OCI-LY3 (cell line): ENCODE data around the gene PARD3B.

Experiments
- EZH2phosphoT487 ChIP-seq: fragments of 200-600 bp; shearing (Covaris generic); IDR thresholded peaks from 2 replicates; pipeline ENCODE4 v1.6.1; 2018; ENCODE audit warnings: antibody characterized with exemption, mixed run types, low read depth
- TF ChIP-seq, protein P1 (sequence below): fragments of 200-600, 300-600 bp; sonication (generic); IDR thresholded peaks from 2 replicates; pipeline ENCODE4 v1.5.1; 2014; ENCODE audit warnings: antibody characterized with exemption, low read length, low read depth

DNA sequence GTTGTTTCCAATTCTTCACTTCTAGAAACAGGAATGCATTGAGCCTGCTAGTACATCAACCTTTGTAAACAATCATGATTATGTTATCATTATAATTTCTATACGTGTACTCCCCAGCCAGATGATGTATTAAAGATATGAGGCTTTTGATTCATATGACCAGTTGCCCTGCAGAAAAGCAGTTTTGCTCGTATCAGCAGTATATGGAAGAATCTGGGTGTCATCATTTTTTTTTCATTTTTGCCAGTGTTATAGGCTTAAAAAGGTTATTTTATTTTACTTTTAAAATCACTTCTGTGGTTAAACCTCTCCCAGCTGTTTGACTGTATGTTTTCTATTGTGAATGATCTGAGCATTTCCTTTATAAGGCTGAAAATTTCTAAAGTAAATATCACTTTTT, 665.2 kb downstream of the PARD3B start:
- TF ChIP-seq, protein P1, sequence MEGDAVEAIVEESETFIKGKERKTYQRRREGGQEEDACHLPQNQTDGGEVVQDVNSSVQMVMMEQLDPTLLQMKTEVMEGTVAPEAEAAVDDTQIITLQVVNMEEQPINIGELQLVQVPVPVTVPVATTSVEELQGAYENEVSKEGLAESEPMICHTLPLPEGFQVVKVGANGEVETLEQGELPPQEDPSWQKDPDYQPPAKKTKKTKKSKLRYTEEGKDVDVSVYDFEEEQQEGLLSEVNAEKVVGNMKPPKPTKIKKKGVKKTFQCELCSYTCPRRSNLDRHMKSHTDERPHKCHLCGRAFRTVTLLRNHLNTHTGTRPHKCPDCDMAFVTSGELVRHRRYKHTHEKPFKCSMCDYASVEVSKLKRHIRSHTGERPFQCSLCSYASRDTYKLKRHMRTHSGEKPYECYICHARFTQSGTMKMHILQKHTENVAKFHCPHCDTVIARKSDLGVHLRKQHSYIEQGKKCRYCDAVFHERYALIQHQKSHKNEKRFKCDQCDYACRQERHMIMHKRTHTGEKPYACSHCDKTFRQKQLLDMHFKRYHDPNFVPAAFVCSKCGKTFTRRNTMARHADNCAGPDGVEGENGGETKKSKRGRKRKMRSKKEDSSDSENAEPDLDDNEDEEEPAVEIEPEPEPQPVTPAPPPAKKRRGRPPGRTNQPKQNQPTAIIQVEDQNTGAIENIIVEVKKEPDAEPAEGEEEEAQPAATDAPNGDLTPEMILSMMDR: no peak
- TF ChIP-seq EZH2phosphoT487: no peak
